ENCODE measurements around the gene TICAM2. TPM values are rescaled to one million over a fixed set of nuclear protein-coding genes. Genes with fewer than 3 reads are reported as not detected.

Gene TICAM2
- total RNA-seq, 1 donor from 2014 or later = 5.8 TPM

- no peak for ATAC-seq
- TF ChIP-seq, protein P1, sequence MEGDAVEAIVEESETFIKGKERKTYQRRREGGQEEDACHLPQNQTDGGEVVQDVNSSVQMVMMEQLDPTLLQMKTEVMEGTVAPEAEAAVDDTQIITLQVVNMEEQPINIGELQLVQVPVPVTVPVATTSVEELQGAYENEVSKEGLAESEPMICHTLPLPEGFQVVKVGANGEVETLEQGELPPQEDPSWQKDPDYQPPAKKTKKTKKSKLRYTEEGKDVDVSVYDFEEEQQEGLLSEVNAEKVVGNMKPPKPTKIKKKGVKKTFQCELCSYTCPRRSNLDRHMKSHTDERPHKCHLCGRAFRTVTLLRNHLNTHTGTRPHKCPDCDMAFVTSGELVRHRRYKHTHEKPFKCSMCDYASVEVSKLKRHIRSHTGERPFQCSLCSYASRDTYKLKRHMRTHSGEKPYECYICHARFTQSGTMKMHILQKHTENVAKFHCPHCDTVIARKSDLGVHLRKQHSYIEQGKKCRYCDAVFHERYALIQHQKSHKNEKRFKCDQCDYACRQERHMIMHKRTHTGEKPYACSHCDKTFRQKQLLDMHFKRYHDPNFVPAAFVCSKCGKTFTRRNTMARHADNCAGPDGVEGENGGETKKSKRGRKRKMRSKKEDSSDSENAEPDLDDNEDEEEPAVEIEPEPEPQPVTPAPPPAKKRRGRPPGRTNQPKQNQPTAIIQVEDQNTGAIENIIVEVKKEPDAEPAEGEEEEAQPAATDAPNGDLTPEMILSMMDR (IDR thresholded peaks at IDR 0.05) = no peak
- H3K27me3 ChIP-seq (ENCODE audit: low read depth) = no peaks in the 10 kb centered on the region
These were observed 7.9 kb downstream of the TICAM2 start for GRCh38 chr5:115594128-115595047.

DNA sequence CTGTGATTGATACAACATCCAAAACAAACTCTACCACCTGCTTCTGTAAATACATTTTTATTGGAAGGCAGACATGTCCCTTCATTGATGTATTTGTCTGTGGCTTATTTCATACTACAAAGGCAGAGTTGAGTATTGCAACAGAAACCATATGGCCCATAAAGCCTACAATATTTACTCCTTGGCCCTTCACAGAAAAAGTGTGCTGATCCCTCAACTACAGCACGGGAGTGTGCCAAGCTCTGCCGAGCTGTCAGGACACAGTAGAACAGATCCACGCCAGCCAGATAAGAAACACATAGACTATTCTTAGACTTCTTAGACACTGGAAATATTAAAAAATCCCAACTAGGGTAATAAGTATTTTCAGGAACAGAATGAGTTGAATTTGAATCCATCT, 13.2 kb downstream of the TICAM2 start:
- Histone ChIP-seq H3K27me3 (ENCODE audit: low read depth) (no peaks in the 10 kb centered on the region), H3K27ac (no peak overlapping the region), H3K36me3 (no peaks in the 10 kb centered on the region), H3K9me3 (no peaks in the 10 kb centered on the region), H3K4me3 (no peak overlapping the region), H3K4me1 (no peaks in the 10 kb centered on the region)
- intact Hi-C loops (cut with DNase I) = no loop called here
- ATAC-seq (no peak), DNase-seq (no peak)
- TF ChIP-seq, protein P1 (IDR thresholded peaks at IDR 0.05) = no peak

More at GRCh38 chr5:115594128-115595047, 7.9 kb downstream of the TICAM2 start:
- intact Hi-C loops (cut with DNase I) = no loop called here
- H3K27ac ChIP-seq = no peak overlapping the region
- DNase-seq = no peak
- no peaks in the 10 kb centered on the region for H3K9me3 ChIP-seq
- no peaks in the 10 kb centered on the region for H3K36me3 ChIP-seq
- no peak overlapping the region for H3K4me3 ChIP-seq
- H3K4me1 ChIP-seq = peaks cover 7% of the 10 kb centered on the region

GRCh38 chr5:115588640-115589039, 13.6 kb downstream of the TICAM2 start:
- ATAC-seq = no peak

GRCh38 chr5:115586525-115587146, 15.6 kb downstream of the TICAM2 start:
- H3K27me3 ChIP-seq (ENCODE audit: low read depth) = no peaks in the 10 kb centered on the region
- no peaks in the 10 kb centered on the region for H3K4me1 ChIP-seq
- ATAC-seq = peak in 1 of 2 donors; percentile 48
- intact Hi-C loops (cut with DNase I) = no loop called here
- H3K9me3 ChIP-seq = no peaks in the 10 kb centered on the region
- H3K4me3 ChIP-seq = no peak overlapping the region
- no peak overlapping the region for H3K27ac ChIP-seq
- DNase-seq = no peak
- TF ChIP-seq, protein P1 (IDR thresholded peaks at IDR 0.05) = peak; percentile 57
- no peaks in the 10 kb centered on the region for H3K36me3 ChIP-seq

More at GRCh38 chr5:115588640-115589039, 13.6 kb downstream of the TICAM2 start:
- TF ChIP-seq, protein P1 (IDR thresholded peaks at IDR 0.05) = no peak
- Histone ChIP-seq H3K27me3 (ENCODE audit: low read depth) (no peaks in the 10 kb centered on the region), H3K36me3 (no peaks in the 10 kb centered on the region), H3K9me3 (no peaks in the 10 kb centered on the region), H3K4me3 (no peak overlapping the region), H3K27ac (no peak overlapping the region), H3K4me1 (no peaks in the 10 kb centered on the region)
- DNase-seq = no peak
- intact Hi-C loops (cut with DNase I) = no loop called here

DNA sequence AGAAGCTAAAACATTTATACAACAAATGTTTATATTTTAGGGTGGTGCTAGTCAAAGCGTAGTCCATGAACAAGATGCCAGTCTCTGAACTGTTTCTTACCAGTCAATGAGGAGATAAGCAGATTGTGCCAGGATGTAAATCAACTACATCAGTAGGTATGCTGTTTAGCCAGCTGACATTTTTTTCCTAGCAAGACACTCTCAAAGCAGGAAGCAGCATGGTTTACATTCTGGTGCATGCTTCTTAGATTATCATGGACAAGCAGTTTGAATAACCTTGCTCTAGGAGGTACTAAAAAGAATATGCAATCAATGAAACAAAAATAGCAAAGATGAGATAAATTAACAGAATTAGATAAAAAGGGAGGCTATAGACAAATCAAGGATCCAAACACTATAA, 17.0 kb downstream of the TICAM2 start:
- H3K36me3 ChIP-seq = no peaks in the 10 kb centered on the region
- DNase-seq (no peak), ATAC-seq (no peak)
- intact Hi-C loops (cut with DNase I) = no loop called here
- no peak overlapping the region for H3K27ac ChIP-seq
- H3K4me3 ChIP-seq = no peak overlapping the region
- no peaks in the 10 kb centered on the region for H3K9me3 ChIP-seq
- TF ChIP-seq, protein P1 (IDR thresholded peaks at IDR 0.05) = no peak
- H3K27me3 ChIP-seq (ENCODE audit: low read depth) = no peaks in the 10 kb centered on the region
- H3K4me1 ChIP-seq = no peaks in the 10 kb centered on the region

Data from lower lobe of right lung (tissue), 2 donors.